NCI-H1105 (cell line): Measurements from ENCODE around the gene SLC39A11.

ENCODE experiments used
- DNase-seq: peaks from one replicate; lab custom pipeline; 2025; lab: John Stamatoyannopoulos, UW

SLC39A11 gene

GRCh38 chr17:72870367-72870985, 222.0 kb downstream of the SLC39A11 start:
- DNase-seq, result no peak

GRCh38 chr17:72869630-72870029, 222.9 kb downstream of the SLC39A11 start:
- DNase-seq, result no peak

GRCh38 chr17:72865954-72866353, 226.5 kb downstream of the SLC39A11 start:
- no peak for DNase-seq

GRCh38 chr17:72863526-72864211, 228.8 kb downstream of the SLC39A11 start:
- no peak for DNase-seq

GRCh38 chr17:72862276-72862999, 230.1 kb downstream of the SLC39A11 start:
- peak; percentile 31 for DNase-seq

GRCh38 chr17:72861811-72862210, 230.7 kb downstream of the SLC39A11 start:
- DNase-seq, result no peak

- DNase-seq, result no peak
Observed at GRCh38 chr17:72860778-72861177, 231.7 kb downstream of the SLC39A11 start.

- no peak for DNase-seq
Observed at GRCh38 chr17:72858826-72859495, 233.5 kb downstream of the SLC39A11 start.

- DNase-seq, result no peak
Observed at GRCh38 chr17:72853440-72854415, 238.8 kb downstream of the SLC39A11 start.

GRCh38 chr17:72852277-72852938, 240.1 kb downstream of the SLC39A11 start:
- DNase-seq, result no peak

GRCh38 chr17:72850410-72851118, 241.9 kb downstream of the SLC39A11 start:
- DNase-seq, result no peak

GRCh38 chr17:72846399-72846798, 246.1 kb downstream of the SLC39A11 start:
- DNase-seq, result no peak

GRCh38 chr17:72843591-72843990, 248.9 kb downstream of the SLC39A11 start:
- DNase-seq, result no peak

GRCh38 chr17:72840019-72840418, 252.5 kb downstream of the SLC39A11 start:
- DNase-seq, result no peak

- no peak for DNase-seq
Observed at GRCh38 chr17:72839131-72839725, 253.3 kb downstream of the SLC39A11 start.

GRCh38 chr17:72838581-72838980, 253.9 kb downstream of the SLC39A11 start:
- DNase-seq, result no peak

- no peak for DNase-seq
Observed at GRCh38 chr17:72838068-72838467, 254.4 kb downstream of the SLC39A11 start.

- no peak for DNase-seq
Observed at GRCh38 chr17:72837335-72837734, 255.2 kb downstream of the SLC39A11 start.

- DNase-seq, result no peak
Observed at GRCh38 chr17:72833128-72833765, 259.2 kb downstream of the SLC39A11 start.
